Gastrocnemius medialis (tissue), 4 donors: ENCODE data around the gene PDZD4.

Source experiments
- CTCF ChIP-seq, 5 experiments: fragments of 450-650 bp in 3 of 5; fragments of 200-600 bp in 2 of 5; sonication (generic) in 2 of 5; IDR thresholded peaks in 4 of 5; conservative IDR thresholded peaks in 1 of 5; 1 replicate in 4 of 5; 2 replicates in 1 of 5; pipeline ENCODE4 v1.5.1; 2016 to 2019; ENCODE audit warnings: antibody characterized with exemption in 5 of 5, mild to moderate bottlenecking in 3 of 5, moderate library complexity in 3 of 5
- POLR2A ChIP-seq, 2 donors: fragments of 450-650 bp; IDR thresholded peaks; one replicate each; pipeline ENCODE4 v1.6.1; 2017; ENCODE audit warnings: antibody characterized with exemption in 2 of 2, mild to moderate bottlenecking in 2 of 2, moderate library complexity in 2 of 2

DNA sequence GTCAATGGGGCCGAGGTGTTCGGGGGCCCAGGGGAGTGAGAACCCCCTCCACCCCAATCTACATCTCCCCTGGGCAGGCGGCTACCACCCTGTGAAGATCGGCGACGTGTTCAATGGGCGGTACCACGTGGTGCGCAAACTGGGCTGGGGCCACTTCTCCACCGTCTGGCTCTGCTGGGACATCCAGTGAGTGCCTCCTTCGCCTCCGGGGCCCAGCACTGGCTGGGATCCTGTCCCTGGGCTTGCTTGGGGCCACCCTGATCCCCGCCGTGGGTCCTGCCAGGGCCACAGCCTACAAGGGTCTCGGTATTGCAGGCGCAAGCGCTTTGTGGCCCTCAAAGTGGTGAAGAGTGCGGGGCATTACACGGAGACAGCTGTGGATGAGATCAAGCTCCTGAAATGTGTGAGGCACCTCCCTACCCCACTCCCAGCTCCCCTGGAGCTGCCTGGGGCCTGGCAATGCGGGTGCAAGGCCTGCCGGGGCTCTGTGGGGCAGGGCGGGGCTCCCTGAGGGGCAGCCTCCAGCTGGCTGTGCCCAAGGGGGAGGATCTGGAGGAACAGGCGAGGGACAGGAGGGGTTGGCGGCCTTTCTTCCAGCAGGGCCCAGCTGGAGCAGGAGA, 48.8 kb downstream of the PDZD4 start:
- TF ChIP-seq CTCF (IDR thresholded peaks at IDR 0.05 in 4 of 5, conservative IDR thresholded peaks at IDR 0.05 in 1 of 5): no peak
- no peak for TF ChIP-seq POLR2A (IDR thresholded peaks at IDR 0.05)
